ENCODE results near the gene XPC.
A peak's percentile ranks its signal among the peaks of the same experiment; 100 is the strongest.

The XPC gene

DNA sequence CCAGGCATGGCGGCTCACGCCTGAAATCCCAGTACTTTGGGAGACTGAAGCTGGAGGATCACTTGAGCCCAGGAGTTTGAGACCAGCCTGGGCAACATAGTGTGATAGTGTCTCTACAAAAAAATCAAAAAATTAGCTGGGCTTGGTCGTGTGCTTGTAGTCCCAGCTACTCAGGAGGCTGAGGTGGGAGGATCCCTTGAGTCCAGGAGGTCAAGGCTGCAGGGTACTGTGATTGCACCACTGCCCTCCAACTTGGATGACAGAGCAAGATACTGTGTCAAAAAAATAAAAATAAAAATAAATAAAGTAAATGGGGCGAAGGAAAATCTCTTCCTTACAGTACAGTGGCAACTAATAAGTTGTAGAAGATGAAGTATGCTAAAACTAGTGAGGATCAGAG, 29.8 kb upstream of the XPC start:
- no peak for DNase-seq (ENCODE audit: low read depth)

DNA sequence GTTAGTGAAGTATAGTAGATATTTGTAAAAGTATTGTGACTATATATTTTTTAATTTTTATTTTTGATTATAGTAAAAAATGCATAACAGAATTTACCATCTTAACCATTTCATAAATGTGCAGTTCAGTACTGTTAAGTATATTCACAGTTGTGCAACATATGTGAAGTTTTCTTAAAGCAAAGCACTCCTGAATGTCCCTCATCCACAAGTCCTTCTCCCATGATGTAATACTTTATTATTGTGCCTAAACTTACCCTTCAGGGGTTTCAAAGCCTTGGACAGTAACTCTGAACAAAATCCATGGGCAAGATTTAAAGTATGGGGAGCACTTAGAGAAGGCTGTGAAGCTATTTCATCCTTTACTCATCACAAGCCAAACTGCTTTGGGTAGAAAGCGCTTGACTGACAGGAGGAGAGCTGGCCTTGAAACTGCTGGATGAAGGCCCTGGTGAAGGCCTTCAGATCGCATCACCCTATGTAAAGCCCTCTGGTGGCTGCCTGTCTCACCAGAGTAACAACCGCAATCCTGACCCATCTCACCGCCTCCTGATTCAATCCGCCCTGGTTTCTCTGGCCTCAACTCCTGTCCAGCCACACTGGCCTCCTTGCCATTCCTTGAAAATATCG, 28.3 kb upstream of the XPC start:
- no peak for DNase-seq (ENCODE audit: low read depth)

DNA sequence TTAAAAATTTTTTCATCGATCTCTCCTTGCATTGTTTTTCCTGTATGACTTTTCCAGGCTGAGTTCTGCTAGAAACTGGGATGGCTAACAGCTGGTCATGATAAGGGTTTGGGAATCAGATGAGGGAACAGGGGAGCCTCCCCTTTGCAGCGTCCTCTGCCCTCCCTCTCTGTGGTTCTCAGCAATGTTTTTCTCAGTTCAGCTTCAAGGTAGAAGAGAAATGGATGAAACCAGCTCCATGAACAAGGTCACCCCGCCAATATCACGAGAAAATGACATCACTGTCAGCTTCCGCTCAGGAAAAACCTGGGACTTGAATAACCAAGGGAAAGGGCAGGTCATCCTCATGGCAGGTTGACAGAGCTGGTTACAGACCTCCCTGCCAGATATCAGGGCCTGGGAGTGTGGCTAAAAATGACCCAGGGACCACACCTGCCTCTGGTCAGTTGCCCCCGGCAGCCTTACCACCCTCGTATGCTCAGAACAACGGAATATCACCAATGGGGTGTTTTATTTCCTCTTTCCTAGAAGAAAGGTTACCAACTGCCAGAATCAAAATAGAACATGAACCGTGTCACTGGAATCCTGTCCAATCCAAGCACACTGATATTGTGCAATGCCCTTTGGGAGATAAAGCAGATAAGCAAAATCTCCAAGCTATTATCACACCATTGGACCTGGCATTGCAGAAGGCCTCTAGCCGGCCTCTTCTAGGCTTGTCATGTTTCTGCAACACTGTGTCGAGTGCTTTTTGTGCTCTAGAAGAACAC, 26.3 kb upstream of the XPC start:
- no peak for DNase-seq (ENCODE audit: low read depth)

DNA sequence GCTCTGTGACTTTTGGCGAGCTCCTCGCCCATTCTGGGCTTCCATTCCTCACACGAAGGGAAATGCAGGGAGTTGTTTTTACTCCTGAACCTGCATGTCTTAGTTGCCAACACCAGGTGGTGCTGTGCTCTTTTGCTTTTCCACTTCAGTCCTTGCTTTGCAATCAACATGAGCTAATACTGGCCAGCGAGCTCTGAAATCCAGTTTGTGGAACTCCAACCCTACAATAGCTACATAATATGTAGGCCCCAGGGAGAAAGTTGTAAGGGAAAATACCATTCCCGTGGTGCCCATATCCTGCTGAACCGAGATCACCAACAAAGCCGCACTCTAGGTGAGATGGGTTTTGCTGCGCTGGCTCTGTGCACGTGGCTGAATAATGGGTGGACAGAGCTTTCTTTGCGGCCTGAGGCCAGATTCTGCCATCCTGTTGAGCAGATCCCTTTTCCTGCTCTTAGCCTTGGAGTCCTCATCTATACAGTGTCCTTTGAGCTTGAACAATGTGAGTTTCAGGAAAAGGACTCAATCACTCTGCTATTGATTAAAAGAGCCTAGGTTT, 25.2 kb upstream of the XPC start:
- no peak for DNase-seq (ENCODE audit: low read depth)

DNA sequence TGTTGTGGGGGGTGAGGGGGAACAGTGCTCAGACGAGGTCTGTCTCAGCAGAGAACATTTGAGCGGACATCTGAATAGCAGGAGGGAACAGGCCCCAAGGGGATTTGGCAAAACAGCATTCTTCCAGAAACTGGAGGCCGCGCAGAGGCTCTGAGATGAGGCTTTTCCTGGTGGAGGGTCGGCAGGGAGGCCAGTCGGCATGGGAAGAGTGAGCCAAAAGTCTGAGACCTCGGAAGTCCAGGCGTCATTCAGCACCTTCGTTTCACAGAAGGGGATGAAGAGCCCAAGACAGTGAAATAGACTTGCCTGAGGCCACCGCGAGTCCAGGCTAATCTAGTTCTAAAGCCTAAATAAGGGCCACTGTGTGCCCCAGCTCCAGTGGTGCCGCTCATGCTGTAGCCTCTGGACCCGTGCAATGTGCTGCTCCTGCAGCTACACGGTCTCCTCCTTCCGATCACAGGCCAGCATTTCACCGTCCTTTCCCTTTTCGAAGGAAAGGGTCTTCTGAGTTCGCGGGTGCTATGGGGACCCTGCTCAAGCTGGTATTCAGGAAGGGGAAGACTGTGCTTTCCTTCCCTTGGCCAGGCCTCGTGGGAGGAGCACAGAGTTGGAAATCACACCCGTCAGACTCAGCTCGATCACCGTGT, 24.6 kb upstream of the XPC start:
- no peak for DNase-seq (ENCODE audit: low read depth)

DNA sequence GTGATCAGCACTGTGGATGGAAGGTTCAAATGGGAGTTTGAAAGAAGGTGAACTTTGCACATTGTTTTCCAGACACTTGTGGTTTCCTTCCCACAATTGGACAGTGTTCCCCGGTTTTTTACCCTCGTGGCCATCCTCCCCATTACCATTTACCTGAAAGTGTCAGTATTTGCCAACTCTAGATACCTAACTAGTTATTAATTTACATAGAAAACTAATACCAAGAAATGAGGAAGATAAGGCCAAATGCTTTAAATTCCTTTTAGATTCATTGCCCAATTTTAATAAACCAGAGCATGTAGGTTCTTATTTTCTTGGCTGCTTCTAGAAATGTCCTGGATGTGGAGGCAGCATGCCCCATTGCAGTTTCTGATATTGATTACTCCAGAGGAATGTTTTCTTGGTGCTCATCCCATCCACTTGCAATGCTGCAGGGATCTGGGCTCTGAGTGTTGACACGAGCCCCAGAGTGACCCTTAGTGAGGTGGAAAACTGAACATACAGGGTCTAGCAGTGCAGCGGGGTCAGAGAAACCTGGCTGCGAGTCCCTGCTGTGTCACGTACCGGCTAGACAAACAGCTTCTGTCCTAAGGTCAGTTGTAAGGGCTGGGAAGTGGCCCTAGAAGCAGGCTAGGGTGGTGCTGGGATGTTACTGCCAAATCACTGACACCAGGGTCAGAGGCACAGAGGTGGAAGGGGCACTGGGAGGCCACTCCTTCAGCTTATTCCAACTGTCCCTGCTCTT, 23.7 kb upstream of the XPC start:
- no peak for DNase-seq (ENCODE audit: low read depth)

DNA sequence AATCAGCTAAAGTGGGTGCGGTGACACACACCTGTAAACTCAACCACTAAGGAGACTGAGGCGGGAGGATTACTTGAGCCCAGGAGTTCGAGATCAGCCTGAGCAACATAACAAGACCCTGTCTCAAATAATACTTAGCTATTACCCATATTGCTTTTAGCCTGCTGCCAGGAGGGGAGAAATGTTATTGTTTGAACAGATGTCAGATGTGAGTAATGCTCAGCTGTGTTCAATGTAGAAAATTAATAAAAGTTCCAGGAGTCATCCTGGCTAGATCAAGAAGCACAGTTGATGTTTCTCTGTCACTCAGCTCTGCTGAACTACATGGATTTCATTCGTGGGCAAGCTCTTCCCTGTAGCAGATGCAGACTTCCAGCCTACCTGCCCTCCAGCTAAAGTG, 22.4 kb upstream of the XPC start:
- no peak for DNase-seq (ENCODE audit: low read depth)

DNA sequence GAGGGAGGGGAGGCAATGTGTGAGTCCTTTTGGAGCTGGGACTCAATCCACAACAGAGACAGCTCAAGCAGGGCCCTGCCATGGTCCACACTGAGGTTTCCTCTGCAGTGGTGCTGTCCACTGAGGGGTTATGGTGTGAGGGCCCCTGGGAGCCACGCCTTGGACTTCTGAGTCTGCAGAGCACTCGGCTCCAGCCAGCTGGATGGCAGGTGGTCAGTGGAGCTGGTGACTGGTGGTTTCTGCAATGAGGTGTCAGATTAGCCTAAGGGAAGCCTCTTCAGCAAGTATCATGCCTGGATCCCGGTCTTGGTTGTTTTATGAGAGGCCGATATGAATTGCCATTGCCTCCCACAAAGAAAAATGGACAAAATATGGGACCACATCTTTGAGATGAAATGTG, 21.9 kb upstream of the XPC start:
- DNase-seq (ENCODE audit: low read depth): no peak

DNA sequence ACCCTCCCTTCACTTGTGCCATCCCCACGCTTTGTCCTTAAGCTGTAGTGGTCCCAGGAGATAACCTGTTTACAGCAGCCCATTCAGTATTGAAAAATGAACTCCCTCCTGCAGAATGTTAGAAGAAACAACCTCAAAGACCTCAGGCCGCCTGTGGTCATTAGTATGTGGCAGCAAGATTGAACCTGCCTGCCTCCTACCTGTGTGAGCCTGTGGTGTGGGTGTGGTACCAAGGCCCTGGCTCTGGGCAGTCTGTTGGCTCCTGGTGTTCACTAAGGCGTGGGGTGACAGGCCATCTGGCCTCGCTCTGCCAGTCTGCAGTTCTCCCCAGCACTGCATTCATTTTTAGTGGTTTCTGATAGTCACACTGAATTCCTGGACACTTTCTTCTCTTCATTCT, 21.2 kb upstream of the XPC start:
- DNase-seq (ENCODE audit: low read depth): no peak

DNA sequence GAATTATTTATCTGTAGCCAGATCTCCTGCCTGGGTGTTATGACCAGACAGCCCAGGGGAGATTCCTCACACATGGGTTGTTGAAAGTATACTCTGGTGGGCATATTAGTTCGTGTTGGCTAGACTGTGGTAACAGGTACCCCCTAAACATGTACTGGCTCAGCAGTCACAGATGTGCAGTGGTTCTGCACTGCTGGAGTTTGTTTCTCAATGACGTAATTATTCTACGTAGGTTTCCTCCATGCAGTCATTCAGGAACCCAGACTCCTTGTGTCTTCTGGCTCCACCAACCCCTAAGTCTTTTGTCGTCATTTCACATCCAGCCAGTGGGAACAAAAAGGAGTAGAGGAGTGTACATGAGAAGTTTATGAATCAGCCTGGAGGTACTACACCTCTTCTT, 16.5 kb upstream of the XPC start:
- DNase-seq (ENCODE audit: low read depth): no peak

DNA sequence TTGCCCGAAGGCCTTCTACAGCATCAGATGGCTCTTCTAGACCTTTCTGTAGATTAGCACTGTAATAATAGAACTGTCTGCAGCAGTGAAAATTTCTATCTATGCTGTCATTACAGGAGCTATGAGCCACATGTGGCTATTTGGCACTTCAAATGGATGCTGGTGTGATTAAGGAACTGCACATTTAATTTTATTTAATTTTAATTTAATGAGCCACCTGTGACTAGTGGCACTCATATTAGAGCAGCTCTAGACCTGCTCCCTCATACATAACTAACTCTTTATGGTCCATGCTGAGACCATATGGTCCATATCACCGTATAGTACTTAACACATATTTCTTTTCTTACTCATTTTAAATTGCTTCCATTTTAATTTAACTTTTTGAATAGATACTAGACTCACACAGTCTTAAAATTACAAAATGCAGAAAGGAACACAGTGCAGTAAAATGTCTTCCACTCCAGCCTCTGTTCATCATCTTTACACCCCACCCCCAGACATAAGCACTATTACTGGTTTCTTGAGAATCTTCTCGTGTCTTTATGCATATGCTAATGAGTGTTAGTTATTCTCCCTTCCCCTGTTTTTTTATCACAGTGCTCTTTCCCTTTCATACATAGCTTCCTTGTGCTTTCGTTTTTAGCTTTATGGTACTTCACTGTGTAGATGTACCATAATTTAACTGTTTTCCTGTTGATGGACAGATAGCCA, 9.8 kb upstream of the XPC start:
- no peak for DNase-seq (ENCODE audit: low read depth)

DNA sequence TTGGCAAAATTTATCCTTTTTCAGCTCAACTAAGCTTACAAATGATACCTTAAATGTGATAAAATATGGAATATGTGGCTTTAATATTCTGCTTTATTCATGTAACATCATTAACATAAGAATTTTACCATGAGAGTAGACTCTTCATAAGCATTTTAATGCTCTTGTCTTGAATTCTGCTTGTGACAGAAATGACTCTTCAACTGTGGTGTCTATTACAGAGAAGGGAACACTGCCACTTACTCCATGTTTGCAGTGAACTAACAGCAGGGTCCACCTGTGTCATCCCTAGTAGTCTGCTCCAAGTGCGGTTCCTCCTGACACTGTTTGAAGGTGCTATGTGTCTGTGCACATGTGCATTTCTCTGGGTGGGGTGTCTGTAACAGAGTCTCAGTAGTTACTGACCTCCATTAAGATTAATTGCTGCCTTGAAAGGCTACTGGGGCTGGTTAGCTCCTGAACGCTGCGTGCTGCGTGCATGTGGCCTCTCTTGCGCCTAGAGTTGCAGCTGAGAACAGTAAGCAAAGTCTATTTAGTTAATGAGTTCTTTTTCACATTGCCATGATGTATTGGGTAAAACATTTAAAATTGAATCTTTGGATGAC, 8.6 kb upstream of the XPC start:
- DNase-seq (ENCODE audit: low read depth): no peak

DNA sequence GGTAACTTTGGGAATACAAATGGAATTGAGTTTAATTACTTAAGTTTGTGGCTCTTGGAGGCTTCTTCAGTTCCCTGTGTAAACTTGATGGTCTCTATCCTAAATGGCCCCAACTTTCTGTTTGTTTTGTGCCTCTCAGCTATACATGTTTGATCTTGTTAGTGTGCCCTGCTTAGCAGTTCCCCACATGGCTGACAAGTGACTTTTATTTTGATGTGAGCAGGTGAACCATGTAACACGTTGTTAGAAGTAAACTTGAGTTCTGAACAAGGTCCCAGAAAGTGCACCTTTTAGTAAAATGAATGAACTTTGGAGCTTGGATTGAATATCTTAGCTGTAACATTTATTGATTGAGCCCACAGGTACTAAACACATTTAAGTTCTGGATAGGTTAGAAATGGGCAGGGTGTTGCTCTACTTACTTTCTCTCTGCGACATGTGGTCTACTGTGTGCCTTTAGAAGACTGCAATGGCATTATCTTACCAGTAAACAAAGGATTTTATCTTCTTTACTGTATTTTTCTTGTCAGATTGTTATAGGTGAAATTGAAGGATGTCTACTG, 4.7 kb upstream of the XPC start:
- no peak for DNase-seq (ENCODE audit: low read depth)

DNA sequence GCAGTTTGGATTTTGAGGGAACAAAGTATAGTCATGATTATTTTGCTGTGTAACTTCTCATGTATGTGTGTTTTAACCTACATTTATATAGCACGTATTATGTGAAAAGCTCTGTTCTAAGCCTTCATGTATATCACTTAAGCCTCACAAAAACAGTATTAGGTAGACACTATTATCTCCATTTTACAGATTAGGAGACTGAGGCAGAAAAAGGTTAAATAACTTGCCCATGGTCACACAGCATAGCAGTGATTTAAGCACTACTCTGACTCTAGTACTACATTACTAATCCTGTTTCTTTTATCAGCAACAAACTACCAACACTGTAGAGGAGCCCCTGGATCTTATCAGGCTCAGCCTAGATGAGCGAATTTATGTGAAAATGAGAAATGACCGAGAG, 2.9 kb upstream of the XPC start:
- no peak for DNase-seq (ENCODE audit: low read depth)

DNA sequence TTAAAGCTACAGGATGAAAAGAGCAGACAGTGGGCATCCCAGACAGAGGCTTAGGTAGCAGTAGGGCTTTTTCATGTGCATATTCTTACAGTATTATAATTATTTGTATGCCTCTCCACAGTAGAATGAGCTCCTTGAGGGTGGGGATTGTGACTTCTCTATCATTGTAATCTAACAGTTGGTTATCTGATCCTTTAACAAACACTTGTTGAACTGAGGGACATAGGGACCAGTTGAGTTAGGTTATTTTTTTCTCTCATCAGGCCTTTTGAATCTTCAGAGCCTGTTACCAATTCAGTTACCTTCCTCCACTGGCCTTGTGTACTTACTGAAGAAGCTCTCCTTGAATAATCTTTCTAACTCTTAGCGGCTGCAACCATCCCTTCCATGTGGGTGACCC, 1.4 kb upstream of the XPC start:
- DNase-seq (ENCODE audit: low read depth): no peak

DNA sequence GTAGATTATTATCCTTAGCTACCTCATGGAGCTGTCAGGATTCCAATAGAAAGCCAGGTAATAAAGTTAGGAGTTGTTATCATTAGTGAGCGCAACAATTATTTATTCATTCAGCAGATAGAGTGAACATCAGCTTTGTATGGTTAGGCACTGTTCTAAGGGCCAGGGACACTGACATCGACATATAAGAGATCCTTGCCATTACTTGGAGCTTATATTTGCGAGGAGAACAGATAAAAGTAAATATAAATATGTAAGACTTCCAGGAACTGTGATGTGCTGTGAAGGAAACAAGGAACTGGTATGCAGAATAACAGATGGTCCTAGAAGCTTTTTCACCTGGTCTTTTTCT, 689 bp upstream of the XPC start:
- no peak for DNase-seq (ENCODE audit: low read depth)

DNA sequence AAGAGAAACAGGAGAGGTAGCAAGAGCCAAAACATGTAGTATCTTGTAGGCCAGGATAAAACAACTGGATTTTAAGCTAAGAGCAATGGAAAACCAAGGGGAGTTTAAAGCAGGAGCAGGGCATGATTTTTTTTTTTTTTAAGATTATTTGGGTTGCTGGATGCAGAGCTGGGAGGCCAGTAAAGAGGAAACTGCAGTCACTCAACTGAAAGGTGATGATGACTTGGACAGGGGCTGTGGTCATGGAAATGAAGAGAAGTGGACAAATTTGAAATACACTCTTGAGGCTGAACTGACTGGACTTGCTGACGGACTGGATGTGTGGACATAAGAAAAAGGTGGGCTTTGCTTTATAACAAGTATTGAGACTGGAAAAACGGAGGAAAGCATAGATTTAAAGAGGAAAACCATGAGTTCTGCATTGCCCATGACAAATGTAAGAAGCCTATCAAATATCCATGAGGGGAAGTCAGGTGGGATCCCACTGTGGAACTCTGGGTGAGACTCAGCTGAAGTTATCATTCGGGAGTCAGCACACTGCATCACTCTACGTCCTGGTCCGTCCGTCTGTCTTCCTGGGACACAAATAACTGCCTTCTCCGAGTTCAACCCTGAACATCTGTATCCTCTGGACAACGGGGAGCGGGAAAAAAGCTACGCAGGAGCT, 688 bp downstream of the XPC start:
- peak; percentile 6 for DNase-seq (ENCODE audit: low read depth)

DNA sequence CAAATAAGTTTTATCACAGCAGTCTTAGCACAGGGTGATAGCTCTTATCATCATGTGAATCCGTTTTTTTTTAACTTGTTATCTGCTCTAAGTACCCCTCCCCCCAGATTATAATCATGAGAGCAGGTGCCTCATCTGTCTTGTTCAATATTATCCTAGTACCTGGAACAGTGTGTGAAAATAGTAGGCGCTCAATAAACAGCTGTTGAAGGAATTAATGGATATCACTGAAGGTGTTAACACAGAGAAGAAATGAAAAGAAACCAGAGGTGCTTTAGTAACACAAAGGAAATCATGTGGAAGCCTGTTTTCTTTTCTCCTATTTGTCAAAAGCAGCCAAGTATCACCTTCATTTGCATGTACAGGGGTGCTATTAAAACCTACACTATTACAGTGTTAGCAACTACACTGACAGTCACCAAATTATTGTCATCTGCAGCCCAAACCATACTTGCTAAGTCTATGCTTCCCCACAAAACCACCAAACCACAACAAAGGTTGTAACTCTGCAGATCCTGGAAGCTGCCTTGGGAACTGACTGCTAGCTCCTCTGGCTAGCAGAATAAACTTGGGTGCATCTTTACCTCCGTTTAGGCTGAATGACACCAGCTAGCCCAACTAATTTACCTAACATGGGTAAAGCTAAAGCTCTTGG, 2.9 kb downstream of the XPC start:
- DNase-seq (ENCODE audit: low read depth): peak; percentile 13

DNA sequence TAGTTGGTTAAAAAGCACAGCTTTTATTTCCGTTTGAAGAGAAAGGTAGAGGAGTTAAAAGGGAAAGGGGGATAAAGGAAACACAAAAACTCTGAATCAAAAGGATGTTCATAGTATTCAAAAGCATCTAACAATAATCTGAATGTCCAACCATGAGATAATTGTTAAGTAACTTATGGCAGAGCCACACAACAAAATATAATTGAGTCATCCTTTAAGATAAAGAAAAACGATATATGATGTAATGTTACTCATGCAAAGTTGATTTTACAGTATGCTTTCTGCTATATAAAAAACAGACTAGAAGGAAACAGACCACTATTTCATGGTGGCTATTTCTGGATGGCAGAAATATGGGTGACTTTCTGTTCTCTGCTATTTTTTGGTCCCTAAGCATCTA, 3.9 kb downstream of the XPC start:
- no peak for DNase-seq (ENCODE audit: low read depth)

DNA sequence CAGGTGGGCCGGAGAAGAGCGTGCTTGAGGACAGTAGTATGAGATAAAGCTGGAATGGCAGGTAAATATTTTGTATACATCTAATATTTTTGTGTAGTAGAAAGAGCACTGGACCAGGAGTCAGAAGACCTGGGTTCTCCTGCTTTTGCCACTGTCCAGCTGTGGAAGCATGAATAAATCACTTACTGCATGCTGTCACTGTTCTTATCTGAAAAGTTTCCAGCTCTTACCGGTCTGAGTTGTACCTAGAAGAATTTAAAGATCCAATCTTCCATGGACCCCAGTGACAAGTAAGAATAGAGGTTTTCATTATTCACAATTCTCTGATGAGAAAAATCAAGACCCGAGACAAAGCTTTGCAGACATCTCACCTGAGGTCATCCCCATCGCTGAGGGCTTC, 5.9 kb downstream of the XPC start:
- DNase-seq (ENCODE audit: low read depth): no peak

Data from activated T-cell treated with anti-CD3 and anti-CD28 coated beads for 1 hour (primary cell).